ENCODE data around the gene SMYD3.

The SMYD3 gene

DNA sequence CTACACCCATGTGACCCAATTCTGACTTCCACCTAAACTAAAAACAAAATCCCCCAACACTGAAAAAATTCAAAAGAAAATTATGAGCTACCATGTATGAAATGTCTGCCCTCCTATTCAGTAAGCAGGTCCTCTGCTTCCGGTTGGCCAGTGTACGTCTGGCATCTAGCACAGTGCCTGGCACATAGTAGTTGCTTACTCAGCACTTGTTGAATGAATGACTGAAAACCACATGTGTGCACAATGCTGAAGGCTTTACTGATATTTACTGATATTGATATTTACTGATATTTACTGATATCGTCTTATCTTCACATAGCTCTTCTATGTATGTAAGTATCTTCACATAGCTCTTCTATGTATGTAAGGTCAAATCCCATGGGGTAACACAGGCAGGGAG is 642.2 kb downstream of the SMYD3 start:
- Histone ChIP-seq H3K4me2 (ENCODE audit: low read depth, low read length, poor library complexity, severe bottlenecking) (no peak overlapping the region), H3K36me3 (ENCODE audit: insufficient read depth, low read length) (peaks cover 17% of the 10 kb centered on the region; the same call in 1 of the 2 replicates), H4K20me1 (ENCODE audit: insufficient read depth, low read length, poor library complexity, severe bottlenecking) (no peaks in the 10 kb centered on the region), H3K4me3 (ENCODE audit: low read length, poor library complexity, severe bottlenecking) (no peak overlapping the region), H3K9ac (ENCODE audit: low read depth, low read length, poor library complexity, severe bottlenecking) (no peak overlapping the region), H3F3A (ENCODE audit: low read depth) (no peaks in the 10 kb centered on the region), H3K9me2 (replicated peaks; ENCODE audit: low read depth, low read length) (no peaks in the 10 kb centered on the region), H3K9me3 (ENCODE audit: insufficient read depth, low read depth, low read length) (no peaks in the 10 kb centered on the region), H3K27me3 (ENCODE audit: insufficient read depth, low read length, poor library complexity, severe bottlenecking) (no peaks in the 10 kb centered on the region), H3K79me2 (ENCODE audit: insufficient read depth, low read length) (no peaks in the 10 kb centered on the region), H2AFZ (ENCODE audit: low read length) (no peak overlapping the region), H3K4me1 (ENCODE audit: insufficient read depth, low read length, poor library complexity, severe bottlenecking) (no peaks in the 10 kb centered on the region)
- no peak for TF ChIP-seq EZH2phosphoT487 (IDR thresholded peaks at IDR 0.05; ENCODE audit: borderline replicate concordance)
- TF ChIP-seq, protein P1, sequence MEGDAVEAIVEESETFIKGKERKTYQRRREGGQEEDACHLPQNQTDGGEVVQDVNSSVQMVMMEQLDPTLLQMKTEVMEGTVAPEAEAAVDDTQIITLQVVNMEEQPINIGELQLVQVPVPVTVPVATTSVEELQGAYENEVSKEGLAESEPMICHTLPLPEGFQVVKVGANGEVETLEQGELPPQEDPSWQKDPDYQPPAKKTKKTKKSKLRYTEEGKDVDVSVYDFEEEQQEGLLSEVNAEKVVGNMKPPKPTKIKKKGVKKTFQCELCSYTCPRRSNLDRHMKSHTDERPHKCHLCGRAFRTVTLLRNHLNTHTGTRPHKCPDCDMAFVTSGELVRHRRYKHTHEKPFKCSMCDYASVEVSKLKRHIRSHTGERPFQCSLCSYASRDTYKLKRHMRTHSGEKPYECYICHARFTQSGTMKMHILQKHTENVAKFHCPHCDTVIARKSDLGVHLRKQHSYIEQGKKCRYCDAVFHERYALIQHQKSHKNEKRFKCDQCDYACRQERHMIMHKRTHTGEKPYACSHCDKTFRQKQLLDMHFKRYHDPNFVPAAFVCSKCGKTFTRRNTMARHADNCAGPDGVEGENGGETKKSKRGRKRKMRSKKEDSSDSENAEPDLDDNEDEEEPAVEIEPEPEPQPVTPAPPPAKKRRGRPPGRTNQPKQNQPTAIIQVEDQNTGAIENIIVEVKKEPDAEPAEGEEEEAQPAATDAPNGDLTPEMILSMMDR (conservative IDR thresholded peaks at IDR 0.05; ENCODE audit: low read length): no peak

DNA sequence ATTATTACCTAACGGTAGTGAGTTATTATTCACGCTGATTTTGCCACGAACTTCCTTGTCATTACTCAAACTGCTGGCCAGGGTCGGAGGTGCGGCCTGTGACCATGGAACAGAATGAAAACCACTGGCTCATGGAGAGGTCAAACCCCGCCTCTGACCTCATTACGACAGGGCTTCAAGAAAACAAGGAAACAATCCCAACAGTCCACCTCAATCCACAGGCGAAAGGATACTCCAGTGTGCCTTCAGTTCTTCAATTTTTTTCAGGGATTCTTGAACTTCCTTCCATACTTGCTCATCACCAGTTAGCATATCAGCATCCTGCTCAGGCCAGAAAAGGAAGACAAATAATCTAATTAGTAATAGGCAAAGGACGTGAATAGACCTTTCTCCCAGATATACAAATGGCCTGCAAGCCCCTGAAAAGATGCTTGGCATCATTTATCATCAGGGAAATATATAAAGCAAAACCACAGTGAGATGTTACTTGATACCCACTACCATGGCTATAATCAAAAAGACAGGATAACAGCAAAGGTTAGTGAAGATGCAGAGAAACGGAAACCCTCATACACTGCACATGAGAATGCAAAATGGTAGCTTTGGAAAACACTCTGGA is 643.4 kb downstream of the SMYD3 start:
- no peaks in the 10 kb centered on the region for H3K4me1 ChIP-seq (ENCODE audit: insufficient read depth, low read length, poor library complexity, severe bottlenecking)
- no peak overlapping the region for H3K9ac ChIP-seq (ENCODE audit: low read depth, low read length, poor library complexity, severe bottlenecking)
- TF ChIP-seq, protein P1 (conservative IDR thresholded peaks at IDR 0.05; ENCODE audit: low read length): no peak
- no peak for TF ChIP-seq EZH2phosphoT487 (IDR thresholded peaks at IDR 0.05; ENCODE audit: borderline replicate concordance)
- no peak overlapping the region for H3K4me2 ChIP-seq (ENCODE audit: low read depth, low read length, poor library complexity, severe bottlenecking)
- H2AFZ ChIP-seq (ENCODE audit: low read length): no peak overlapping the region
- no peaks in the 10 kb centered on the region for H3K79me2 ChIP-seq (ENCODE audit: insufficient read depth, low read length)
- H4K20me1 ChIP-seq (ENCODE audit: insufficient read depth, low read length, poor library complexity, severe bottlenecking): no peaks in the 10 kb centered on the region
- H3K36me3 ChIP-seq (ENCODE audit: insufficient read depth, low read length): peaks cover 17% of the 10 kb centered on the region; the same call in 1 of the 2 replicates
- no peaks in the 10 kb centered on the region for H3K27me3 ChIP-seq (ENCODE audit: insufficient read depth, low read length, poor library complexity, severe bottlenecking)
- no peaks in the 10 kb centered on the region for H3K9me3 ChIP-seq (ENCODE audit: insufficient read depth, low read depth, low read length)
- H3F3A ChIP-seq (ENCODE audit: low read depth): no peaks in the 10 kb centered on the region
- no peaks in the 10 kb centered on the region for H3K9me2 ChIP-seq (replicated peaks; ENCODE audit: low read depth, low read length)
- no peak overlapping the region for H3K4me3 ChIP-seq (ENCODE audit: low read length, poor library complexity, severe bottlenecking)

DNA sequence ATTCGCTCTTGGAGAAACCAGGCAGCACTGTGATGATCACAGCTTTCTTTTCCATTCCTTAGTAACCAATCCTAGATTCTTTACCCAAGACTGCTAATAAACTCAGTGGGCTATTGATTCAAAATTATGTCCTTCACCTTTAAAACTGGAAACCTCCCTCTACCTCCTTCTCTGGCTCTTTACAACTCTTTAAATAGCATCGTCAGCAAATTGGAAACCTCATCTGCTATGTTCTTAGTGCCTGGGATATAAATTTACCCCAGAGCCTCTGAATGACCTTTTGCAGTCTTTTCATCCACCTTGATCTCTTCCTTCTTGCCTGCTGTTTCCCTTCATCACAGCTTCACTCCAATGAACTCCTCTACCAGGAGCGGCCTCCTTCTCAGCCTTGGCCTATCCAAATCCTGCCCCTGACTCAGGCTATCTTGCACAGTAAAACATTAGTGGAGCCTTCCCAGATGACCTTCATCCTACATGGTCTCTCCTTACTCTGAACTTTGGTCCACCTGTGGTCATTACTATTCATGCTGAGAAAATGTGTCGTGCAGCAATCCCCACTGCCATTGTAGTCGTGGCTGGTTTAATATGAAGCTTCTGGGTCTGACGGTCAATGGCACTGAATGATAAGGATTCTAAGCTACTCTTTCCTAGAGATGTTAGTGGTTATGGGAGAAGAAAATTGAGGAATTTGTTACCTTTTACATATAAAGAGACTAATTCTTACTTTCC is 644.1 kb downstream of the SMYD3 start:
- no peaks in the 10 kb centered on the region for H3K4me1 ChIP-seq (ENCODE audit: insufficient read depth, low read length, poor library complexity, severe bottlenecking)
- H3K9me2 ChIP-seq (replicated peaks; ENCODE audit: low read depth, low read length): no peaks in the 10 kb centered on the region
- no peak overlapping the region for H3K4me3 ChIP-seq (ENCODE audit: low read length, poor library complexity, severe bottlenecking)
- no peaks in the 10 kb centered on the region for H3K9me3 ChIP-seq (ENCODE audit: insufficient read depth, low read depth, low read length)
- TF ChIP-seq, protein P1 (conservative IDR thresholded peaks at IDR 0.05; ENCODE audit: low read length): no peak
- no peak for TF ChIP-seq EZH2phosphoT487 (IDR thresholded peaks at IDR 0.05; ENCODE audit: borderline replicate concordance)
- H3F3A ChIP-seq (ENCODE audit: low read depth): no peaks in the 10 kb centered on the region
- H3K27me3 ChIP-seq (ENCODE audit: insufficient read depth, low read length, poor library complexity, severe bottlenecking): no peaks in the 10 kb centered on the region
- no peaks in the 10 kb centered on the region for H3K79me2 ChIP-seq (ENCODE audit: insufficient read depth, low read length)
- H3K9ac ChIP-seq (ENCODE audit: low read depth, low read length, poor library complexity, severe bottlenecking): no peak overlapping the region
- H2AFZ ChIP-seq (ENCODE audit: low read length): no peak overlapping the region
- peaks cover 23% of the 10 kb centered on the region; the same call in 1 of the 2 replicates for H3K36me3 ChIP-seq (ENCODE audit: insufficient read depth, low read length)
- no peak overlapping the region for H3K4me2 ChIP-seq (ENCODE audit: low read depth, low read length, poor library complexity, severe bottlenecking)
- no peaks in the 10 kb centered on the region for H4K20me1 ChIP-seq (ENCODE audit: insufficient read depth, low read length, poor library complexity, severe bottlenecking)

Data from Loucy (cell line).